Left lung (tissue), 10 donors: ENCODE data around the gene PRKG1. TPM values are rescaled to one million over a fixed set of nuclear protein-coding genes. Genes with fewer than 3 reads are reported as not detected.
A peak's percentile ranks its signal among the peaks of the same experiment; 100 is the strongest.

ENCODE experiments used
- ATAC-seq: fragments of 200-7000 bp; cut with Tn5 transposase; one replicate; pipeline ENCODE4 v1.9.1; 2020; ENCODE audit warnings: moderate library complexity
- DNase-seq, 4 donors: peaks; one replicate each; pipeline ENCODE4 v3.0.0-alpha.2; 2013 to 2020
- H3K27ac ChIP-seq, 2 donors: fragments of 200-600 bp; sonication (generic) in 1 of 2; one replicate each; pipeline versions ENCODE4 v1.5.0 to v1.8.0; 2020 to 2021
- H3K27me3 ChIP-seq, 2 donors: fragments of 200-600 bp; sonication (generic) in 1 of 2; one replicate each; pipeline versions ENCODE4 v1.5.0 to v1.8.0; 2020 to 2021
- H3K36me3 ChIP-seq, 2 donors: fragments of 200-600 bp; sonication (generic) in 1 of 2; one replicate each; pipeline versions ENCODE4 v1.5.0 to v1.8.0; 2020 to 2021
- H3K4me1 ChIP-seq, 2 donors: fragments of 200-600 bp; one replicate each; pipeline ENCODE4 v1.8.0; 2021
- H3K4me3 ChIP-seq, 2 donors: fragments of 200-600 bp; sonication (generic) in 1 of 2; one replicate each; pipeline versions ENCODE4 v1.5.0 to v1.8.0; 2020 to 2021; ENCODE audit warnings: mild to moderate bottlenecking in 1 of 2
- H3K9me3 ChIP-seq, 2 donors: fragments of 200-600 bp; sonication (generic) in 1 of 2; one replicate each; pipeline versions ENCODE4 v1.5.0 to v1.8.0; 2020 to 2021
- CTCF ChIP-seq, 2 donors: fragments of 200-600 bp; sonication (generic) in 1 of 2; IDR thresholded peaks; one replicate each; pipeline versions ENCODE4 v1.5.0 to v1.8.0; 2021; ENCODE audit warnings: antibody characterized with exemption in 2 of 2
- intact Hi-C, 2 donors: fragments of 100-400 bp; cut with DNase I; formaldehyde crosslinking; loops; one replicate each; pipeline versions ENCODE4 v1.11.2 to v1.14.2; 2022
- polyA plus RNA-seq, 6 donors: library from polyadenylated mRNA; unstranded; fragments of 120-200 nt; gene quantifications; one replicate each; pipeline ENCODE4 v1.2.1, GENCODE V29; 2013; ENCODE audit not compliant: insufficient read length in 6 of 6
- total RNA-seq, 2 donors: library from RNA; stranded (reverse); fragmentation: NEBNext Ultra II Directional; extraction: Animal tissue kit (Norgen Biotek cat#: 25700); gene quantifications; one replicate each; pipeline ENCODE4 v1.2.1, GENCODE V29; 2021
- donor health status: DM: no; HTN: yes; CAD: no.
- donor health status: DM: no; HTN: no; CAD: no.

PRKG1 gene
- total and polyA plus RNA-seq, 8 donors: 15.6 to 29.0 (median 17.8) TPM

- DNase-seq: no peak
- H3K9me3 ChIP-seq: no peaks in the 10 kb centered on the region
Observed at GRCh38 chr10:51521605-51522004, 447.3 kb downstream of the PRKG1 start.

GRCh38 chr10:51522858-51523257 is 448.6 kb downstream of the PRKG1 start:
- Histone ChIP-seq H3K36me3 (no peaks in the 10 kb centered on the region), H3K9me3 (no peaks in the 10 kb centered on the region), H3K27ac (no peak overlapping the region), H3K4me1 (no peaks in the 10 kb centered on the region), H3K4me3 (no peak overlapping the region), H3K27me3 (no peaks in the 10 kb centered on the region)
- intact Hi-C loops: no loop called here
- no peak for TF ChIP-seq CTCF (IDR thresholded peaks at IDR 0.05)
- DNase-seq (peak in 1 of 4 donors; percentile 8), ATAC-seq (no peak)

More at GRCh38 chr10:51521605-51522004, 447.3 kb downstream of the PRKG1 start:
- intact Hi-C loops: no loop called here
- ATAC-seq: no peak
- TF ChIP-seq CTCF (IDR thresholded peaks at IDR 0.05): no peak
- Histone ChIP-seq H3K27ac (no peak overlapping the region), H3K4me3 (no peak overlapping the region), H3K27me3 (no peaks in the 10 kb centered on the region), H3K4me1 (no peaks in the 10 kb centered on the region), H3K36me3 (no peaks in the 10 kb centered on the region)

GRCh38 chr10:51523440-51523839 is 449.2 kb downstream of the PRKG1 start:
- Histone ChIP-seq H3K4me1 (no peaks in the 10 kb centered on the region), H3K27me3 (no peaks in the 10 kb centered on the region), H3K4me3 (no peak overlapping the region), H3K27ac (no peak overlapping the region), H3K9me3 (no peaks in the 10 kb centered on the region), H3K36me3 (no peaks in the 10 kb centered on the region)
- intact Hi-C loops: no loop called here
- TF ChIP-seq CTCF (IDR thresholded peaks at IDR 0.05): no peak
- DNase-seq: no peak
- no peak for ATAC-seq

- no peak for ATAC-seq
- no peak overlapping the region for H3K4me3 ChIP-seq
- intact Hi-C loops: no loop called here
- no peaks in the 10 kb centered on the region for H3K4me1 ChIP-seq
- H3K27me3 ChIP-seq: no peaks in the 10 kb centered on the region
- H3K9me3 ChIP-seq: no peaks in the 10 kb centered on the region
- TF ChIP-seq CTCF (IDR thresholded peaks at IDR 0.05): no peak
- H3K36me3 ChIP-seq: no peaks in the 10 kb centered on the region
- DNase-seq: no peak
- H3K27ac ChIP-seq: no peak overlapping the region
Observed at GRCh38 chr10:51524041-51524440, 449.8 kb downstream of the PRKG1 start.

- Histone ChIP-seq H3K36me3 (no peaks in the 10 kb centered on the region), H3K27ac (peak overlapping the region in 1 of 2 donors; percentile 43), H3K4me1 (no peaks in the 10 kb centered on the region), H3K27me3 (no peaks in the 10 kb centered on the region), H3K9me3 (no peaks in the 10 kb centered on the region), H3K4me3 (no peak overlapping the region)
- intact Hi-C loops: no loop called here
- no peak for TF ChIP-seq CTCF (IDR thresholded peaks at IDR 0.05)
- peak in 2 of 4 donors; percentile 9 to 16 for DNase-seq
- ATAC-seq: no peak
Observed at GRCh38 chr10:51527522-51528219, 453.4 kb downstream of the PRKG1 start.
